KMS-11 (cell line): ENCODE data around the gene PDE6A.

Source experiments
- H2AFZ ChIP-seq: fragments of 200-600 bp; sonication (generic); 2 replicates; pipeline ENCODE4 v1.6.1; 2016; ENCODE audit warnings: antibody characterized with exemption, mixed run types, low read depth
- H3K27ac ChIP-seq: fragments of 200-600 bp; sonication (generic); 2 replicates; pipeline ENCODE4 v1.6.1; 2016; ENCODE audit warnings: mild to moderate bottlenecking, mixed run types
- H3K27me3 ChIP-seq: fragments of 200-600 bp; sonication (generic); 2 replicates; pipeline ENCODE4 v1.6.1; 2017; ENCODE audit warnings: mild to moderate bottlenecking, low read depth, mixed run types, moderate library complexity; ENCODE audit not compliant: insufficient read depth
- H3K36me3 ChIP-seq: fragments of 200-600 bp; sonication (generic); 2 replicates; pipeline ENCODE4 v1.6.1; 2017; ENCODE audit warnings: mild to moderate bottlenecking, mixed run types; ENCODE audit not compliant: insufficient read depth
- H3K4me1 ChIP-seq: fragments of 200-600 bp; sonication (generic); 2 replicates; pipeline ENCODE4 v1.6.1; 2016; ENCODE audit warnings: mild to moderate bottlenecking, low read depth, mixed run types; ENCODE audit not compliant: poor library complexity, severe bottlenecking
- H3K4me2 ChIP-seq: fragments of 200-600 bp; sonication (generic); 2 replicates; pipeline ENCODE4 v1.7.0; 2016; ENCODE audit warnings: mild to moderate bottlenecking, mixed run types
- H3K4me3 ChIP-seq: fragments of 200-600 bp; sonication (generic); IDR thresholded peaks from 2 replicates; pipeline ENCODE4 v1.6.1; 2017; ENCODE audit warnings: low read depth, low read length, mixed read lengths; ENCODE audit not compliant: insufficient read depth
- H3K79me2 ChIP-seq: fragments of 200-600 bp; sonication (generic); 2 replicates; pipeline ENCODE4 v1.6.1; 2016; ENCODE audit warnings: low read depth, mixed run types; ENCODE audit not compliant: insufficient read depth
- H3K9ac ChIP-seq: fragments of 200-600 bp; sonication (generic); 2 replicates; pipeline ENCODE4 v1.6.1; 2016; ENCODE audit warnings: mild to moderate bottlenecking, mixed run types
- H4K20me1 ChIP-seq: fragments of 200-600 bp; sonication (generic); 2 replicates; pipeline ENCODE4 v1.6.1; 2016; ENCODE audit warnings: mild to moderate bottlenecking, mixed run types; ENCODE audit not compliant: insufficient read depth
- CTCF ChIP-seq: fragments of 200-600 bp; sonication (generic); conservative IDR thresholded peaks from 2 replicates; pipeline ENCODE4 v1.6.1; 2017; ENCODE audit warnings: low read depth, mild to moderate bottlenecking, antibody characterized with exemption, low read length, moderate library complexity, mixed read lengths

PDE6A gene

GRCh38 chr5:149870697-149871096, 73.9 kb downstream of the PDE6A start:
- Histone ChIP-seq H3K4me1 (no peaks in the 10 kb centered on the region), H3K27ac (no peak overlapping the region), H3K9ac (no peak overlapping the region), H3K79me2 (no peaks in the 10 kb centered on the region), H2AFZ (no peak overlapping the region), H3K27me3 (no peaks in the 10 kb centered on the region), H3K4me3 (no peak overlapping the region), H3K36me3 (no peaks in the 10 kb centered on the region), H3K4me2 (no peak overlapping the region), H4K20me1 (no peaks in the 10 kb centered on the region)
- no peak for TF ChIP-seq CTCF

DNA sequence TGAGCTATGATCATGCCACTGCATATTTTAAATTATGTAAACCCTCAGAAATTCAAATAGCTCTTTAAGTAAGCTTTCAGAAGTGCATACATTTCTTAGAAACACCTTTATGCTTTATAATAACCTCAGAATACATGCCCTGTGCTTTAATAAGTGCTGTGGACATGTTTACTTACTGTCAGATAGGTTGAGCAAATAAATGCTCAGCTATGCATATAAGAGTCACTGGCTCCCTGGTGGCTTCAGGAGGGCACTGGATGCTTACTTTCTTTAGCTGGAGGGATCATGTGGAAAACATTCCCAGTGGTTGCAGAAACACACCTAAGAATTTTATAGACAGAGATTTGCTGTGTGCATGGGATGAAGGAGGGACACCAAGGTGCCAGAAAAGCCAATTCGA, 74.4 kb downstream of the PDE6A start:
- no peak for TF ChIP-seq CTCF
- Histone ChIP-seq H3K9ac (no peak overlapping the region), H3K27me3 (no peaks in the 10 kb centered on the region), H3K79me2 (no peaks in the 10 kb centered on the region), H3K4me3 (no peak overlapping the region), H3K27ac (no peak overlapping the region), H3K36me3 (no peaks in the 10 kb centered on the region), H4K20me1 (no peaks in the 10 kb centered on the region), H2AFZ (no peak overlapping the region), H3K4me1 (no peaks in the 10 kb centered on the region), H3K4me2 (no peak overlapping the region)

GRCh38 chr5:149869411-149869821, 75.2 kb downstream of the PDE6A start:
- no peak for TF ChIP-seq CTCF
- no peaks in the 10 kb centered on the region for H3K27me3 ChIP-seq

DNA sequence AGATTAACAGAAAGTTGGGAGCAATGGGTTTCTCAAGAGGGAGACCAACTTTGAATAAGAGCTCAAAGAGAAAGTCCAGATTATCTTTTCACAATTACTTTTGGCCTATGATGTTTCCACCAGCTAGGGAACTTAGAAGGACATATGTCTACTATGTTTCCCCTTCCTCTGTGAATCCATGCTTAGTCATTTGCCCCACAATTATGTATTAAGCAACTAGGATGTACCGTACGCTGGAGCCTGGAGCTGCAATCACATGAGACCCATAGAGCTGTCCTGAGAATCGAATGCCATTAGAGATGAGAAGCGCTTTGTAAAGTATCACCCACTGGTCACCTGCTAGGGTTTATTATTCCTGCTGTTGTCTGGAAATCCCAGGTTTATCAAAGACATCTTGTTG, 78.8 kb downstream of the PDE6A start:
- H3K4me2 ChIP-seq = no peak overlapping the region
- no peaks in the 10 kb centered on the region for H3K4me1 ChIP-seq
- no peaks in the 10 kb centered on the region for H3K36me3 ChIP-seq
- no peaks in the 10 kb centered on the region for H3K79me2 ChIP-seq
- H4K20me1 ChIP-seq = no peaks in the 10 kb centered on the region
- no peak overlapping the region for H2AFZ ChIP-seq
- no peak overlapping the region for H3K27ac ChIP-seq
- no peak overlapping the region for H3K9ac ChIP-seq
- no peak overlapping the region for H3K4me3 ChIP-seq
- H3K27me3 ChIP-seq = no peaks in the 10 kb centered on the region
- no peak for TF ChIP-seq CTCF

More at GRCh38 chr5:149869411-149869821, 75.2 kb downstream of the PDE6A start:
- H3K79me2 ChIP-seq = no peaks in the 10 kb centered on the region
- H3K36me3 ChIP-seq = no peaks in the 10 kb centered on the region
- H2AFZ ChIP-seq = no peak overlapping the region
- H3K27ac ChIP-seq = no peak overlapping the region
- no peaks in the 10 kb centered on the region for H3K4me1 ChIP-seq
- H3K4me2 ChIP-seq = no peak overlapping the region
- no peak overlapping the region for H3K9ac ChIP-seq
- H3K4me3 ChIP-seq = no peak overlapping the region
- no peaks in the 10 kb centered on the region for H4K20me1 ChIP-seq

- Histone ChIP-seq H3K27me3 (no peaks in the 10 kb centered on the region), H4K20me1 (no peaks in the 10 kb centered on the region), H3K4me1 (no peaks in the 10 kb centered on the region), H3K27ac (no peak overlapping the region), H2AFZ (no peak overlapping the region), H3K9ac (no peak overlapping the region), H3K79me2 (no peaks in the 10 kb centered on the region), H3K36me3 (no peaks in the 10 kb centered on the region), H3K4me3 (no peak overlapping the region), H3K4me2 (no peak overlapping the region)
- TF ChIP-seq CTCF = no peak
These were observed 80.8 kb downstream of the PDE6A start for GRCh38 chr5:149863830-149864229.
